Ovary (tissue), 9 donors: ENCODE data around the gene TXNIP. TPM values are rescaled to one million over a fixed set of nuclear protein-coding genes. Genes with fewer than 3 reads are reported as not detected.

ENCODE experiments used
- DNase-seq, 5 donors: peaks; one replicate each; pipeline ENCODE4 v3.0.0-alpha.2; 2019 to 2020
- H3K27ac ChIP-seq, 2 donors: fragments of 200-600 bp; one replicate each; pipeline versions ENCODE4 v1.5.1 to v1.8.0; 2019 to 2022
- H3K27me3 ChIP-seq: fragments of 200-600 bp; one replicate; pipeline ENCODE4 v1.8.0; 2022
- H3K36me3 ChIP-seq: fragments of 200-600 bp; sonication (generic); one replicate; pipeline ENCODE4 v1.5.1; 2019
- H3K4me1 ChIP-seq: one replicate; pipeline ENCODE4 v1.8.1; 2013; ENCODE audit warnings: mild to moderate bottlenecking, moderate library complexity; ENCODE audit not compliant: insufficient read depth
- H3K4me3 ChIP-seq: fragments of 200-600 bp; sonication (generic); one replicate; pipeline ENCODE4 v1.5.1; 2017
- H3K9me3 ChIP-seq, 2 donors: fragments of 200-600 bp in 1 of 2; sonication (generic) in 1 of 2; one replicate each; pipeline versions ENCODE4 v1.5.1 to v1.8.1; 2013 to 2019; ENCODE audit warnings: mild to moderate bottlenecking in 1 of 2, moderate library complexity in 1 of 2
- CTCF ChIP-seq, 3 donors: fragments of 450-650 bp in 2 of 3; fragments of 200-600 bp in 1 of 3; IDR thresholded peaks; one replicate each; pipeline versions ENCODE4 v1.5.1 to v1.8.0; 2016 to 2022; ENCODE audit warnings: antibody characterized with exemption in 3 of 3, mild to moderate bottlenecking in 1 of 3
- EP300 ChIP-seq: sonication (generic); formaldehyde crosslinking; IDR thresholded peaks from one replicate; pipeline ENCODE4 v1.6.1; 2017; ENCODE audit warnings: antibody characterized with exemption
- POLR2A ChIP-seq: fragments of 450-650 bp; IDR thresholded peaks from one replicate; pipeline ENCODE4 v1.6.1; 2017; ENCODE audit warnings: antibody characterized with exemption, mild to moderate bottlenecking, moderate library complexity
- WGBS, 3 donors: extraction: QIAGEN DNeasy Blood & Tissue Kit in 1 of 3; methylation state at CpG; one replicate each; pipeline versions ENCODE4 v1.1.5 to v1.1.7; 2013 to 2017; 5-methylcytosine and 5-hydroxymethylcytosine counted together
- intact Hi-C, 4 donors: fragments of 100-400 bp; cut with DNase I; formaldehyde crosslinking; loops; one replicate each; pipeline versions ENCODE4 v1.11.0 to v1.15.1; 2022 to 2023
- polyA plus RNA-seq, 2 donors: library from polyadenylated mRNA; stranded (reverse); fragments of 200-250 nt in 1 of 2; fragments of 350-450 nt in 1 of 2; fragmentation: Illumina TruSeq in 1 of 2; extraction: RNeasy Lipid Tissue Mini Kit (QIAGEN cat#74804) in 1 of 2; gene quantifications; one replicate each; pipeline ENCODE4 v1.2.3, GENCODE V29; 2013 to 2014
- total RNA-seq, 7 donors: library from RNA; depleted of rRNA in 2 of 7; stranded (reverse); fragments of >200 nt in 2 of 7; fragmentation: NEBNext Ultra II Directional in 3 of 7; extraction: Animal tissue kit (Norgen Biotek cat#: 25700) in 3 of 7; gene quantifications; one replicate each; pipeline versions ENCODE4 v1.1.0 to v1.2.4, GENCODE V29; 2016 to 2023
- donor health status: DM: no; HTN: no; CAD: no; lungs with moderate emphysema.
- donor health status: DM: no; HTN: no; CAD: no.
- donor health status: Bipolar disorder and iron deficiency.
- donor health status: DM: yes; HTN: yes; CAD: no.
- donor health status: DM: no; HTN: no; CAD: no.
- donor health status: DM: yes; HTN: yes; CAD: no.

Gene TXNIP
- total and polyA plus RNA-seq, 9 donors, result 335 to 1,406 (median 617) TPM

GRCh38 chr1:145995964-145996432, 381 bp downstream of the TXNIP start:
- Histone ChIP-seq H3K27me3 (no peaks in the 10 kb centered on the region), H3K36me3 (peaks cover 4% of the 10 kb centered on the region), H3K9me3 (no peaks in the 10 kb centered on the region), H3K4me3 (peak overlapping the region; percentile 83), H3K4me1 (peaks cover 12% of the 10 kb centered on the region), H3K27ac (peak overlapping the region; percentile 60 to 74)
- intact Hi-C loops, result no loop called here
- DNase-seq, result peak in 1 of 5 donors; percentile 28
- TF ChIP-seq CTCF (IDR thresholded peaks at IDR 0.05), result no peak
- peak; percentile 25 for TF ChIP-seq EP300
- TF ChIP-seq POLR2A, result no peak
- 0% methylated on average over 13 of the region's 13 CpGs for WGBS, 3 donors

- intact Hi-C loops, result no loop called here
- WGBS, 3 donors, result 2 to 4% (median 3%) methylated on average over 8 of the region's 8 CpGs
- no peaks in the 10 kb centered on the region for H3K27me3 ChIP-seq
- peaks cover 12% of the 10 kb centered on the region for H3K4me1 ChIP-seq
- H3K9me3 ChIP-seq, result no peaks in the 10 kb centered on the region
- H3K27ac ChIP-seq, result peak overlapping the region; percentile 60 to 74
- no peak for DNase-seq
- H3K4me3 ChIP-seq, result peak overlapping the region; percentile 83
- peaks cover 4% of the 10 kb centered on the region for H3K36me3 ChIP-seq
- TF ChIP-seq POLR2A, result no peak
- TF ChIP-seq CTCF (IDR thresholded peaks at IDR 0.05), result no peak
- no peak for TF ChIP-seq EP300
These were observed 1.1 kb downstream of the TXNIP start for GRCh38 chr1:145995148-145995881.

- Histone ChIP-seq H3K27ac (peak overlapping the region; percentile 39 to 60), H3K27me3 (no peaks in the 10 kb centered on the region), H3K4me3 (peak overlapping the region; percentile 83), H3K9me3 (no peaks in the 10 kb centered on the region), H3K4me1 (peaks cover 12% of the 10 kb centered on the region), H3K36me3 (peaks cover 4% of the 10 kb centered on the region)
- peak in 1 of 5 donors; percentile 33 for DNase-seq
- no peak for TF ChIP-seq POLR2A
- no peak for TF ChIP-seq EP300
- no peak for TF ChIP-seq CTCF (IDR thresholded peaks at IDR 0.05)
- intact Hi-C loops, result no loop called here
- WGBS, 3 donors, result 49 to 64% (median 59%) methylated on average over 10 of the region's 10 CpGs
These were observed 1.8 kb downstream of the TXNIP start for GRCh38 chr1:145994391-145995120.

- no peaks in the 10 kb centered on the region for H3K9me3 ChIP-seq
- H3K27me3 ChIP-seq, result no peaks in the 10 kb centered on the region
- WGBS, 3 donors, result 62 to 65% (median 62%) methylated on average over 6 of the region's 6 CpGs
- DNase-seq, result no peak
- no peak for TF ChIP-seq POLR2A
- peaks cover 4% of the 10 kb centered on the region for H3K36me3 ChIP-seq
- intact Hi-C loops, result no loop called here
- H3K4me3 ChIP-seq, result peak overlapping the region; percentile 83
- H3K4me1 ChIP-seq, result peaks cover 10% of the 10 kb centered on the region
- no peak overlapping the region for H3K27ac ChIP-seq
These were observed 2.6 kb downstream of the TXNIP start for GRCh38 chr1:145993618-145994390.
